ENCODE measurements around the gene CENPN. TPM values are rescaled to one million over a fixed set of nuclear protein-coding genes. Genes with fewer than 3 reads are reported as not detected.

CENPN gene
- polyA plus RNA-seq, 3 donors = 2.5 to 4.9 (median 4.4) TPM

GRCh38 chr16:81041696-81042095, 34.7 kb downstream of the CENPN start:
- H3K27ac Mint-ChIP-seq = no peak overlapping the region
- no peaks in the 10 kb centered on the region for H3K27me3 ChIP-seq (ENCODE audit: control insufficient read depth in 2 of 2, insufficient read depth in 2 of 2, low read length in 2 of 2)
- no peak for DNase-seq
- H3K79me2 ChIP-seq (ENCODE audit: insufficient read depth, low read length) = peaks cover 20% of the 10 kb centered on the region
- intact Hi-C loops (cut with micrococcal nuclease) = no loop called here
- H4K20me1 ChIP-seq (ENCODE audit: insufficient read depth, low read length) = peaks cover 16% of the 10 kb centered on the region
- H3K27me3 Mint-ChIP-seq (ENCODE audit: low read depth in 3 of 3) = peaks cover 0 to 2% (median 0%) of the 10 kb centered on the region in 3 donors
- no peak overlapping the region for H3K9ac ChIP-seq (ENCODE audit: insufficient read depth, low read length, poor library complexity, severe bottlenecking)
- H3K4me1 ChIP-seq (ENCODE audit: control insufficient read depth in 1 of 2, insufficient read depth in 2 of 2, low read length in 2 of 2) = peaks cover 7 to 8% of the 10 kb centered on the region in 2 donors
- H3K36me3 ChIP-seq (replicated peaks in 1 of 2; ENCODE audit: control insufficient read depth in 1 of 2, insufficient read depth in 2 of 2, low read length in 2 of 2) = peaks cover 42 to 68% of the 10 kb centered on the region in 2 donors
- no peak overlapping the region for H3K27ac ChIP-seq (ENCODE audit: low read depth in 1 of 2, low read length in 2 of 2)
- no peak overlapping the region for H2AFZ ChIP-seq (ENCODE audit: insufficient read depth, low read depth, low read length, poor library complexity, severe bottlenecking)
- TF ChIP-seq CTCF (IDR thresholded peaks at IDR 0.05) = no peak
- H3K36me3 Mint-ChIP-seq = peaks cover 59 to 64% of the 10 kb centered on the region in 2 donors
- H3K4me3 Mint-ChIP-seq = no peak overlapping the region
- WGBS (ENCODE audit: insufficient coverage) = 100% methylated on average over 2 of the region's 4 CpGs
- H3K9me3 ChIP-seq (replicated peaks in 1 of 2; ENCODE audit: control insufficient read depth in 1 of 2, insufficient read depth in 1 of 2, low read length in 2 of 2) = no peaks in the 10 kb centered on the region
- H3K9me3 Mint-ChIP-seq = no peaks in the 10 kb centered on the region
- H3K4me3 ChIP-seq (replicated peaks in 1 of 3; ENCODE audit: low read depth in 2 of 3, low read length in 3 of 3) = no peak overlapping the region
- peaks cover 18% of the 10 kb centered on the region for H3K4me1 Mint-ChIP-seq
- H3K4me2 ChIP-seq (replicated peaks; ENCODE audit: extremely low read depth, low read length, poor library complexity, severe bottlenecking) = no peak overlapping the region

- no peak overlapping the region for H3K4me3 Mint-ChIP-seq
- intact Hi-C loops (cut with micrococcal nuclease) = no loop called here
- H3K4me1 ChIP-seq (ENCODE audit: control insufficient read depth in 1 of 2, insufficient read depth in 2 of 2, low read length in 2 of 2) = no peaks in the 10 kb centered on the region
- H3K36me3 Mint-ChIP-seq = peaks cover 55 to 62% of the 10 kb centered on the region in 2 donors
- 100% methylated on average over 2 of the region's 2 CpGs for WGBS (ENCODE audit: insufficient coverage)
- no peak overlapping the region for H3K4me3 ChIP-seq (replicated peaks in 1 of 3; ENCODE audit: low read depth in 2 of 3, low read length in 3 of 3)
- no peak for TF ChIP-seq CTCF (IDR thresholded peaks at IDR 0.05)
- H4K20me1 ChIP-seq (ENCODE audit: insufficient read depth, low read length) = peaks cover 16% of the 10 kb centered on the region
- H3K27ac Mint-ChIP-seq = no peak overlapping the region
- H3K9me3 Mint-ChIP-seq = peaks cover 0 to 6% (median 4%) of the 10 kb centered on the region in 7 donors
- H3K36me3 ChIP-seq (replicated peaks in 1 of 2; ENCODE audit: control insufficient read depth in 1 of 2, insufficient read depth in 2 of 2, low read length in 2 of 2) = peaks cover 42 to 68% of the 10 kb centered on the region in 2 donors
- H3K9me3 ChIP-seq (replicated peaks in 1 of 2; ENCODE audit: control insufficient read depth in 1 of 2, insufficient read depth in 1 of 2, low read length in 2 of 2) = peaks cover 2 to 3% of the 10 kb centered on the region in 2 donors
- H3K9ac ChIP-seq (ENCODE audit: insufficient read depth, low read length, poor library complexity, severe bottlenecking) = no peak overlapping the region
- peaks cover 7% of the 10 kb centered on the region for H3K4me1 Mint-ChIP-seq
- H2AFZ ChIP-seq (ENCODE audit: insufficient read depth, low read depth, low read length, poor library complexity, severe bottlenecking) = no peak overlapping the region
- H3K27ac ChIP-seq (ENCODE audit: low read depth in 1 of 2, low read length in 2 of 2) = no peak overlapping the region
- no peak for DNase-seq
- H3K4me2 ChIP-seq (replicated peaks; ENCODE audit: extremely low read depth, low read length, poor library complexity, severe bottlenecking) = no peak overlapping the region
- H3K79me2 ChIP-seq (ENCODE audit: insufficient read depth, low read length) = peaks cover 9% of the 10 kb centered on the region
- peaks cover 0 to 2% (median 0%) of the 10 kb centered on the region in 3 donors for H3K27me3 Mint-ChIP-seq (ENCODE audit: low read depth in 3 of 3)
- H3K27me3 ChIP-seq (ENCODE audit: control insufficient read depth in 2 of 2, insufficient read depth in 2 of 2, low read length in 2 of 2) = no peaks in the 10 kb centered on the region
These were observed 35.8 kb downstream of the CENPN start for GRCh38 chr16:81042821-81043220.

Data from CD14-positive monocyte (primary cell).